T-helper 2 cell treated with Interferon-gamma antibody and Interleukin-4, amounts not matched to agents 5 μg/mL and 100 μg/mL, for 36 hours (primary cell): ENCODE results near the gene SNRPA1.
A peak's percentile ranks its signal among the peaks of the same experiment; 100 is the strongest.

Experiments used
- DNase-seq: peaks from one replicate; pipeline ENCODE4 v3.0.0; 2021; ENCODE audit warnings: low spot score
- H3K27ac Mint-ChIP-seq: one replicate; pipeline ENCODE4 v1.8.0; 2021; ENCODE audit warnings: mild to moderate bottlenecking, mixed read lengths
- H3K27me3 Mint-ChIP-seq: one replicate; pipeline ENCODE4 v1.8.0; 2021; ENCODE audit warnings: low read depth, mixed read lengths
- H3K36me3 Mint-ChIP-seq: one replicate; pipeline ENCODE4 v1.8.0; 2021; ENCODE audit warnings: low read depth, mixed read lengths
- H3K4me1 Mint-ChIP-seq: one replicate; pipeline ENCODE4 v1.8.0; 2021; ENCODE audit warnings: low read depth, mixed read lengths
- H3K4me3 Mint-ChIP-seq: one replicate; pipeline ENCODE4 v1.8.0; 2022; ENCODE audit warnings: mild to moderate bottlenecking, moderate library complexity, mixed read lengths
- H3K9me3 Mint-ChIP-seq: one replicate; pipeline ENCODE4 v1.8.0; 2021; ENCODE audit warnings: mixed read lengths

SNRPA1 gene

GRCh38 chr15:101325263-101326025 lies 30.4 kb upstream of the SNRPA1 start:
- no peaks in the 10 kb centered on the region for H3K36me3 Mint-ChIP-seq
- no peak overlapping the region for H3K4me3 Mint-ChIP-seq
- peaks cover 4% of the 10 kb centered on the region for H3K27me3 Mint-ChIP-seq
- H3K27ac Mint-ChIP-seq = no peak overlapping the region
- no peaks in the 10 kb centered on the region for H3K9me3 Mint-ChIP-seq
- H3K4me1 Mint-ChIP-seq = peaks cover 7% of the 10 kb centered on the region
- DNase-seq = no peak

GRCh38 chr15:101324524-101325177 lies 29.6 kb upstream of the SNRPA1 start:
- DNase-seq = no peak
- Mint-ChIP-seq H3K4me3 (no peak overlapping the region), H3K4me1 (peaks cover 11% of the 10 kb centered on the region), H3K9me3 (no peaks in the 10 kb centered on the region), H3K27ac (no peak overlapping the region), H3K36me3 (no peaks in the 10 kb centered on the region), H3K27me3 (peaks cover 4% of the 10 kb centered on the region)

GRCh38 chr15:101323793-101324523 lies 28.9 kb upstream of the SNRPA1 start:
- Mint-ChIP-seq H3K27me3 (peaks cover 4% of the 10 kb centered on the region), H3K9me3 (no peaks in the 10 kb centered on the region), H3K27ac (no peak overlapping the region), H3K4me3 (no peak overlapping the region), H3K4me1 (peaks cover 13% of the 10 kb centered on the region), H3K36me3 (no peaks in the 10 kb centered on the region)
- no peak for DNase-seq

GRCh38 chr15:101322854-101323477 lies 27.9 kb upstream of the SNRPA1 start:
- Mint-ChIP-seq H3K27me3 (peaks cover 1% of the 10 kb centered on the region), H3K4me3 (no peak overlapping the region), H3K9me3 (no peaks in the 10 kb centered on the region), H3K36me3 (no peaks in the 10 kb centered on the region), H3K4me1 (peaks cover 15% of the 10 kb centered on the region), H3K27ac (no peak overlapping the region)
- DNase-seq = no peak

- H3K27me3 Mint-ChIP-seq = no peaks in the 10 kb centered on the region
- no peak for DNase-seq
These were observed 27.1 kb upstream of the SNRPA1 start for GRCh38 chr15:101322016-101322695.

GRCh38 chr15:101320501-101321052 lies 25.5 kb upstream of the SNRPA1 start:
- Mint-ChIP-seq H3K9me3 (no peaks in the 10 kb centered on the region), H3K4me3 (peak overlapping the region; percentile 83), H3K4me1 (peaks cover 15% of the 10 kb centered on the region), H3K27me3 (no peaks in the 10 kb centered on the region), H3K27ac (peak overlapping the region; percentile 90), H3K36me3 (no peaks in the 10 kb centered on the region)
- peak; percentile 52 for DNase-seq

More at GRCh38 chr15:101322016-101322695, 27.1 kb upstream of the SNRPA1 start:
- Mint-ChIP-seq H3K4me3 (no peak overlapping the region), H3K9me3 (no peaks in the 10 kb centered on the region), H3K36me3 (no peaks in the 10 kb centered on the region), H3K4me1 (peaks cover 15% of the 10 kb centered on the region), H3K27ac (no peak overlapping the region)

GRCh38 chr15:101318839-101319238 lies 23.8 kb upstream of the SNRPA1 start:
- H3K27ac Mint-ChIP-seq = no peak overlapping the region
- H3K27me3 Mint-ChIP-seq = no peaks in the 10 kb centered on the region
- no peaks in the 10 kb centered on the region for H3K9me3 Mint-ChIP-seq
- no peak for DNase-seq
- H3K36me3 Mint-ChIP-seq = no peaks in the 10 kb centered on the region
- H3K4me3 Mint-ChIP-seq = no peak overlapping the region
- peaks cover 15% of the 10 kb centered on the region for H3K4me1 Mint-ChIP-seq

- H3K27ac Mint-ChIP-seq = no peak overlapping the region
- no peaks in the 10 kb centered on the region for H3K36me3 Mint-ChIP-seq
- no peaks in the 10 kb centered on the region for H3K27me3 Mint-ChIP-seq
- H3K9me3 Mint-ChIP-seq = no peaks in the 10 kb centered on the region
- peaks cover 15% of the 10 kb centered on the region for H3K4me1 Mint-ChIP-seq
- no peak for DNase-seq
- H3K4me3 Mint-ChIP-seq = no peak overlapping the region
These were observed 23.2 kb upstream of the SNRPA1 start for GRCh38 chr15:101318147-101318819.

- no peaks in the 10 kb centered on the region for H3K9me3 Mint-ChIP-seq
- no peaks in the 10 kb centered on the region for H3K27me3 Mint-ChIP-seq
- H3K27ac Mint-ChIP-seq = no peak overlapping the region
- peaks cover 15% of the 10 kb centered on the region for H3K4me1 Mint-ChIP-seq
- no peaks in the 10 kb centered on the region for H3K36me3 Mint-ChIP-seq
- DNase-seq = no peak
- no peak overlapping the region for H3K4me3 Mint-ChIP-seq
These were observed 22.4 kb upstream of the SNRPA1 start for GRCh38 chr15:101317336-101317872.

GRCh38 chr15:101316529-101316928 lies 21.5 kb upstream of the SNRPA1 start:
- Mint-ChIP-seq H3K9me3 (no peaks in the 10 kb centered on the region), H3K4me1 (peaks cover 15% of the 10 kb centered on the region), H3K27ac (no peak overlapping the region), H3K27me3 (no peaks in the 10 kb centered on the region), H3K36me3 (no peaks in the 10 kb centered on the region), H3K4me3 (no peak overlapping the region)
- DNase-seq = no peak

GRCh38 chr15:101315736-101316135 lies 20.7 kb upstream of the SNRPA1 start:
- H3K4me1 Mint-ChIP-seq = peaks cover 10% of the 10 kb centered on the region
- H3K27me3 Mint-ChIP-seq = no peaks in the 10 kb centered on the region
- H3K9me3 Mint-ChIP-seq = no peaks in the 10 kb centered on the region
- H3K36me3 Mint-ChIP-seq = no peaks in the 10 kb centered on the region
- H3K4me3 Mint-ChIP-seq = no peak overlapping the region
- no peak for DNase-seq
- no peak overlapping the region for H3K27ac Mint-ChIP-seq

GRCh38 chr15:101314336-101315125 lies 19.5 kb upstream of the SNRPA1 start:
- Mint-ChIP-seq H3K36me3 (no peaks in the 10 kb centered on the region), H3K4me3 (no peak overlapping the region), H3K9me3 (no peaks in the 10 kb centered on the region), H3K27ac (no peak overlapping the region), H3K4me1 (peaks cover 4% of the 10 kb centered on the region), H3K27me3 (no peaks in the 10 kb centered on the region)
- no peak for DNase-seq
